ENCODE data around the gene ARHGAP18. TPM values are rescaled to one million over a fixed set of nuclear protein-coding genes. Genes with fewer than 3 reads are reported as not detected.

ARHGAP18 gene
- total and polyA plus RNA-seq, 2 of the 13 experiments (the other 11 are each of a cell fraction or from before 2014, with no cell fraction given): 58.2 to 115 TPM

- intact Hi-C loops (cut with micrococcal nuclease; ENCODE audit: unreplicated experiment): no loop called here
- Histone ChIP-seq H3K27ac (ENCODE audit: extremely low read length, insufficient read depth, low read length) (no peak overlapping the region), H3K4me1 (ENCODE audit: insufficient read depth, low read length) (no peaks in the 10 kb centered on the region), H3K9ac (ENCODE audit: insufficient read depth, low read depth, low read length) (no peak overlapping the region), H3K9me3 (ENCODE audit: low read length) (no peaks in the 10 kb centered on the region), H3K79me2 (ENCODE audit: insufficient read depth, low read length) (no peaks in the 10 kb centered on the region), H3K27me3 (ENCODE audit: control insufficient read depth in 1 of 2, insufficient read depth in 2 of 2, low read length in 2 of 2) (no peaks in the 10 kb centered on the region), H3K36me3 (replicated peaks in 1 of 2; ENCODE audit: control insufficient read depth in 1 of 2, insufficient read depth in 2 of 2, low read length in 2 of 2) (peaks cover 15 to 34% of the 10 kb centered on the region in 2 experiments), H3K4me2 (ENCODE audit: low read depth, low read length) (no peak overlapping the region), H4K20me1 (ENCODE audit: insufficient read depth, low read length) (no peaks in the 10 kb centered on the region), H3K4me3 (replicated peaks in 1 of 3; ENCODE audit: insufficient read depth in 1 of 3, low read depth in 2 of 3, low read length in 3 of 3) (no peak overlapping the region), H2AFZ (ENCODE audit: low read length) (no peak overlapping the region)
- 96% methylated on average over 4 of the region's 4 CpGs for WGBS (ENCODE audit: low lambda C conversion rate)
- in situ Hi-C loops (cut with HindIII; ENCODE audit: extremely low pct_ligation_motif_present, low pct_unique_long_range_greater_than_20kb): no loop called here
- no TSS peak for BruUV-seq (replicated peaks)
- DNase-seq (ENCODE audit: low spot score): no peak
- no peak for FAIRE-seq
- POLR2A ChIA-PET: no interaction called here
- ATAC-seq: no peak
- CTCF ChIA-PET (ENCODE audit: low intra/inter-chr PET ratio, low total read pairs): interaction anchor here (2.4 kb wide), 1 partner anchor 77 kb away, joined by 21 read pairs; no protein-coding TSS in a partner anchor
- TF ChIP-seq USF2 (IDR thresholded peaks at IDR 0.05; ENCODE audit: low read depth, low read length) (no peak), USF2 (CRISPR knock-in tag; IDR thresholded peaks at IDR 0.05; ENCODE audit: borderline replicate concordance) (no peak), KAT2B (IDR thresholded peaks at IDR 0.05; ENCODE audit: borderline replicate concordance, low read depth, low read length) (no peak), SP4 (CRISPR knock-in tag; IDR thresholded peaks at IDR 0.05) (no peak), TRAFD1 (CRISPR knock-in tag; IDR thresholded peaks at IDR 0.05; ENCODE audit: borderline replicate concordance) (no peak), IKZF4 (CRISPR knock-in tag; IDR thresholded peaks at IDR 0.05; ENCODE audit: borderline replicate concordance, low read depth, not compliant biosample characterization) (no peak), CENPBD1 (CRISPR knock-in tag; IDR thresholded peaks at IDR 0.05; ENCODE audit: borderline replicate concordance, low read depth) (no peak), CEBPG (CRISPR knock-in tag; IDR thresholded peaks at IDR 0.05) (peak; percentile 27; the same call in 1 of the 2 replicates), NFAT5 (CRISPR knock-in tag; IDR thresholded peaks at IDR 0.05) (no peak), PITX1 (CRISPR knock-in tag; IDR thresholded peaks at IDR 0.05) (no peak), TBL1XR1 (IDR thresholded peaks at IDR 0.05; ENCODE audit: borderline replicate concordance, low read length, partially characterized antibody) (no peak), ZNF281 (CRISPR knock-in tag; IDR thresholded peaks at IDR 0.05; ENCODE audit: borderline replicate concordance) (no peak)
Measured at GRCh38 chr6:129576456-129576855, 133.5 kb downstream of the ARHGAP18 start.
